Nucleus accumbens (tissue), 56 donors: ENCODE data around the gene EFHB.
"Not testable (repeated sequence)": the region's sequence is repeated elsewhere in the genome, so short reads cannot be mapped to it uniquely, and the experiment has no call there.

Experiments used
- DNase-seq, 56 donors: peaks; one replicate each; lab custom pipeline; 2025; lab: John Stamatoyannopoulos, UW

EFHB gene, protein sequence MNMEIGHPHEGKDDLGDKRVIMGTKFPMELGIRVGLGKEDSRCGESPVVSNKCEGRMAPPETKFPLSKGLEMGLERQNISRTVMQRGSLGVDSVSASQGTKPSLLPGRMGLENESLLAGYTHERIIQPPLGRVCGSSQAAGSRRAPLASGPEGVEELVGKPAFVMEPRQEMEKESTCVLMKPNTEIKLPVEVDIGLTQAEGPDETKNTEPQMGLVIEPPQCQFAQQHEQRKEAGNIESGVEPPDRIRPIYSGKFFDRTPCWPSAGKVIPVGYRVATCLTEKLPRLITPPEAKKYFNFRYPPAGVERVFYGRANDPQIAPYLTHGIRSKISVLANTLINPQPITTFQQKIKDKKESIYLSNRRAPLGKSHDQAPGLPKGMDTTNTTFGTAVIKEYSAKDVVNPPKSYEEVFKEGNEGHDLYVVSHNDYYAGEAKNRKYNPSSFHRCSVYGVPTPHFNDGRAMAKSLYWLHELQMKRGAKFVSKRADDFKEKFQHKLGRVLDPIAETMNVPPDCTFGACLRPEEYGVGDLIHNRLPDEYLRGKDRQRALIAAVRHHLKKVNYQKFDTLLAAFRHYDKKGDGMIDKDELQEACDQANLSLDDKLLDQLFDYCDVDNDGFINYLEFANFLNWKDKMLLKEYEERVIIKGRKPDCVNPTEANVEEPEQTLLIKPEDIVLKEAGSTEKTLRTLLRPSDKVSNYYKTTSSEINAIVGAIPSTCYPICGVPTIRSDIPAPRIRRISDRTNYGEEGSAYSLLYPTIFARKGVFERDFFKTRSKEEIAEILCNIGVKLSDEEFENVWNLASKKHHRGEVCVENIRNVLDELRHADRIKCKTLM

DNA sequence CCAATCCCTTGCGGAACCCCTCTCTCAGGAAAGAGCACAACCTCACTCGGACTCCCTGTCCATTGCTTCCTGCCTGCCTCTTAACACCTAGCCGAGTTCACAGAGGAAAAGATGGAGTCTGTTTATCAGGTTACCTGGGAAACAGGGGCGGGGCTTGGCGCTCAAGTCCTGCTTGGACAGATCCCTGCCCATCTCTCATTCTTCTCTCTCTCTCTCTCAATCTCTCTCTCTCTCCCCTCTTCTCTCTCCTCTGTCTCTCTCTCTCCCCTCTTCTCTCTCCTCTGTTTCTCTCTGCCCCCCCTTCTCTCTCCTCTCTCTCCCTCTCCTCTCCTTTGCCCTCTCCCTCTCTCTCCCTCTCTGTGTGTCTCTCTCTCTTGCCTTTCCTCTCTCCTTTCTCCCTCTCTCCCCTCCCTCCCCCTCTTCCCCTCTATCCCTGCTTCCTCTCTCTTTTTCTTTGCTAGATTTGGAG lies at the start of gene EFHB:
EFHB (minus strand) TSS at position 120 of the 469 bp plus-strand sequence. CDS start 199 bp downstream, outside the sequence.
- DNase-seq, result no peak

DNA sequence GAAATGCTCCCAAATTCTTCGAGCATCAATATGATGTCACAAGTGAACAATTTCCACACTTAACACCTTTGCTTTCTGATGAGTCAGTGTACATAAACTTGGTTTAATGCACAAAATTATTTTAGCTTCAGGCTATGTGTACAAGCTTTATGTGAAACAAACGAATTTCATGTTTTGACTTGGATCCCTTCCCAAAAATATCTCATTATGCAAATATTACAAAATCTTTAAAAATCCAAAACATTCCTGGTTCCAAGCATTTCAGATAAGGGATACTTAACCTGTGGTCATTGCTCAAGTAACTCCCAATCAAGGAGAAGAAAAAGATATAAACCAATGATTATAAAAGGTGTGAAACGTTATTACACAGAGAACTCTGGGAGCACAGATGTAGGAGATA lies 38.0 kb upstream of the EFHB start:
- no peak for DNase-seq

DNA sequence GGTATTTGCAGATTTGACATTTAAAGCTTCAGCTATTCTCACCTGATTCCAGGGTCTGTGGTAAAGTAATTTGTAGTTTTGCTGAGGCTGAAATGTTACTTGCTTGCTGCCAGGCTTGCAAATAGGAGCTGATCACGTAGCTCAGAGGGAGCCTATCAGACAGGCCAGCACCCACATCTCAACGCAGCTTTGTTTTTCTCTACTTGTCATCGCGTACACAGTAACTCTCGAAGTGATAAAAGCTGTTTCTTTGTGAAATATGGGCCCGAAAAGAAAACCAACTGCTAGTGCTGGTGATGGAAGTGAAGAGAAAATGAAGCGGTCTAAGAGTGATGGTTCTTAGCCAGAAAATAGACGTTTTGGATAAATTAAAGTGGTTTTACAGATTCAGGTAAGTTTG lies 36.3 kb upstream of the EFHB start:
- DNase-seq, result no peak

DNA sequence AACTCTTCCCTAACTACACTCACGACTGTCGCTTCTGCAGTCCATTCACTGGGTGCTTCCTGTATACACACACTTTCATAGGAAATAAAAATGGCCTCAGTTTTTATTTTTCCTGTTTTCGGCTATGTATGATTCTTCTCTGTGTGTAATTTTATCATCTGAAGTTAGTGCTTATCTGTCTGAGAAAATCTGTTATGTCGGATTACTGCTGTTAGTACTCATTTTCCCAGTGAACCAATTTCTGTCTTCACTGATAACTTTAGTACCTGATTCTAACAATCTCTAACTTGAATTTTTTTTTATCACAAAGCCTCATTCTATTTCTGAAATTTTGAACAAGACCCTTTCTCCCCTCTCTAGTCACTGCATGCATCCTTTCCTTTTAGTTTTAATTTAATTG lies 33.8 kb upstream of the EFHB start:
- DNase-seq, result no peak

DNA sequence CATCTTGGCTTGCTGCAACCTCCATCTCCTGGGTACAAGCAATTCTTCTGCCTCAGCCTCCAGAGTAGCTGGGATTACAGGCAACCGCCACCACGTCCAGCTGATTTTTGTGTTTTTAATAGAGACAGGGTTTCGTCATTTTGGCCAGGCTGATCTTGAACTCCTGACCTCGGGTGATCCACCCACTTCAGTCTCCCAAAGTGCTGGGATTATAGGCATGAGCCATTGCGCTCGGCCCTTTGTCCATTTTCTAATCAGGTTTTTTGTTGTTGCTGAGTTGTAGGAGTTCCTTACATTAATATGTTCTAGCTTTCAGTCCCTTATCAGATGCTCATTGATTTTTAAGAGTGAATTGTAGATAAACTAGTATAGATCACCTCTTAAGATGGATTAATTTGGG lies 33.2 kb upstream of the EFHB start:
- DNase-seq, result no peak

DNA sequence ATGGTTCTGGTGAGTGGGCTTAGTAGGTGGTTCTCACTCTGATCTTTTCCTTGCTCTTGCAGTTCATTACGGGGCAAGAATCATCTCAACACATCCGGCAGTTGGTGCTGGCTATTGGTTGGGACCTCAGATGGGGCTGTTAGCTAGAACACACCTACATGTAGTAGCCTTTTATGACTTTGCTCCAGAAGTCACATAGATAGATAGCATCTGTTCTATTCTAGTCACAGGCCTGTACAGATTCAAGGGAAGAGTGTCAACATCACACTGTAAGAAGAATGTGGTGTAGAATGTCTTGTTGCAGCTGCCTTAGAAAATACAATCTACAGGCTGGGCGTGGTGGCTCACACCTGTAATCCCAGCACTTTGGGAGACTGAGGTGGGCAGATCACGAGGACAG lies 27.9 kb upstream of the EFHB start:
- DNase-seq, result no peak

DNA sequence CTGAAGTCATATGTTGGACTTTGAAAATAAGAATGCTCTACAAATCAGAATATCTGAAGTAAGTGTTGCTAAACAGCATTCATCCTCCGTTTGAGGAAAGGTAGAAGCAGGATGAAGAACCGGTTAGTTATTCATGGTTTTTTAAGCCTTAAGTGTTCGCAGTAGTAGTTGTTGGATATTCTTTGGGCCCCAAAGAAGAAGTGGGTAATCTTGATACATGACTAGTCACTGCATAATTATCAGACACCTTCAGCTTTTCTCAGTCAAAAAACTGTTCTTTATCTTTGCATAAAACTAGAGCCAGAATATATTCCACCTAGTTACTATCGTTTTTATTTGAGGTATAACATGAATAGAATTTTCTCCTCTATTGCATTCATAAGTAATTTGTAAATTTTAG lies 26.7 kb upstream of the EFHB start:
- DNase-seq, result no peak

DNA sequence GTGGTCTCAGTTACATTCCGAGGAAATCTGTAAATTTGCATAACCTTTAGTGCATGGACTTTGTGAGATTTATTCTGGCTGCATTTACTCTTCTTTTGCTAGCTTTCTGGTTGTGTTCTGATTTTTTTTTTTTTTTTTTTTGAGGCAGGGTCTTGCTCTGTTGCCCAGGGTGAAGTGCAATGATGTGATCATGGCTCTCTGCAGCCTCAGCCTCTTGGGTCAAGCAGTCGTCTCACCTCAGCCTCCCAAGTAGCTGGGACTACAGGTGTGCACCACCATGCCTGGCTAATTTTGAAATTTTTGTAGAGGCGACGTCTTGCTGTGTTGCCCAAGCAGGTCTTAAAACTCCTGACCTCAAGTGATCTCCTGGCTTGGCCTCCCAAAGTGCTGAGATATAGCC lies 25.5 kb upstream of the EFHB start:
- no peak for DNase-seq

DNA sequence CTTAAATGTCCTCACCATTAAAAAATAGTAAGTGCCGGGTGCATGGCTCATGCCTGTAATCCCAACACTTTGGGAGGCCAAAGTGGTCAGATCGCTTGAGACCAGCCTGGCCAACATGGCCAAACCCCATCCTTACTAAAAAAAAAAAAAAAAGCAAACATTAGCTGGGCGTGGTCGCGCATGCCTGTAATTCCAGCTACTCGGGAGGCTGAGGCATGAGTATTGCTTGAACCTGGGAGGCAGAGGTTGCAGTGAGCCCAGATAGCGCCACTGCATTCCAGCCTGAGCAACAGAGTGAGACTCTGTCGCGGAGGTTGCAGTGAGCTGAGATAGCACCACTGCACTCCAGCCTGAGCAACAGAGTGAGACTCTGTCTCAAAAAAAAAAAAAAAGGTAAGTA lies 23.3 kb upstream of the EFHB start:
- DNase-seq, result not testable (repeated sequence)

DNA sequence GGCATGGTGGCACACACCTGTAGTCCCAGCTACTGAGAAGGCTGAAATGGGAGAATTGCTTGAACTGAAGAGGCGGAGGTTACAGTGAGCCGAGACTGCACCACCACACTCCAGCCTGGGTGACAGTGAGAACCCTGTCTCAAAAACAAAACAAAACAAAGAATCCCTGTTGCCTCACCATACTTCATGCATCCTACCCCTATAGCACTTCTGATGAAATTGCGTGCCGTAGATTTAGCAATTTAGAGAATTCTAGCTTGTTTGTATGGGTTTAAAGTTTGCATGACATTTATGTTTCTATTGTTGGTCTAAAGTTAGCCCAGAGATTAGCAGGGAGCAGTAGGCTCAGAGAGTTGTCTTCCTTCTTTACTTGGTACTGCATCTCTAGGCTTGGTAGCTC lies 20.7 kb upstream of the EFHB start:
- no peak for DNase-seq

DNA sequence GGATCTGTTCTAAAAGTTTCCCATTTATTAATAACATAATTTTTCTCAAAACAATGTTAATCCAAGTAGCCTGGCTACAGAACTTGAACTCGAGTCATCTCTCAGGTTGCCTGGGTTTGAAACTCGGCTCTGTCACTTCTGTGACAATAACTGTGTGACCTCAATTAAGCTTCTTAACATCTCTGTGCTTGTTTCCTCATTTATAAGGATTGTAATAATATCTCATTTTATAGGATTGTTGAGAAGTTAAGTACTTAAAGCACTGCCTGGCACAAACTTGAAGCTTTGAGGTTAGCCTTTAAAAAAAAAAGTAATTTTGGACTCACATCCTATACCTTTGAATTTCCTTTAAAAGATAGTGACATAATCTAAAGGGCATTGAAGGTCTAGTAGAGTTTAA lies 16.3 kb upstream of the EFHB start:
- DNase-seq, result no peak

DNA sequence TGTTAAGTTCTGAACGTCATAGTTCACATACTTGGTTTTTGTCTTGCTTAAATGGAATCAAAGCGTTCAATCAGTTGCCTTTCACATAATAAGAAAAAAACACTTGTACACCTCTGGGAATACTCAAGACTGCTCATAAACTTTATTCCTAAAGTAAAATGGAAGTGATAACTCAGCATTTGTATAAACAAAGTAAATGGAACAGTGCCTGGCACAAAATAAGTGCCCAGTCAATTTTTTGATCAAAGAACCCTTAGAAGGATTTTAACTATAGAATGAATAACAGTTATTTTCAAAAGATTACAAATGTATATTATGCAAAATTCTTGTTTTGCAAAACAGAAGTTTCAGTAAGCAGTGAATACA lies 14.2 kb upstream of the EFHB start:
- no peak for DNase-seq

DNA sequence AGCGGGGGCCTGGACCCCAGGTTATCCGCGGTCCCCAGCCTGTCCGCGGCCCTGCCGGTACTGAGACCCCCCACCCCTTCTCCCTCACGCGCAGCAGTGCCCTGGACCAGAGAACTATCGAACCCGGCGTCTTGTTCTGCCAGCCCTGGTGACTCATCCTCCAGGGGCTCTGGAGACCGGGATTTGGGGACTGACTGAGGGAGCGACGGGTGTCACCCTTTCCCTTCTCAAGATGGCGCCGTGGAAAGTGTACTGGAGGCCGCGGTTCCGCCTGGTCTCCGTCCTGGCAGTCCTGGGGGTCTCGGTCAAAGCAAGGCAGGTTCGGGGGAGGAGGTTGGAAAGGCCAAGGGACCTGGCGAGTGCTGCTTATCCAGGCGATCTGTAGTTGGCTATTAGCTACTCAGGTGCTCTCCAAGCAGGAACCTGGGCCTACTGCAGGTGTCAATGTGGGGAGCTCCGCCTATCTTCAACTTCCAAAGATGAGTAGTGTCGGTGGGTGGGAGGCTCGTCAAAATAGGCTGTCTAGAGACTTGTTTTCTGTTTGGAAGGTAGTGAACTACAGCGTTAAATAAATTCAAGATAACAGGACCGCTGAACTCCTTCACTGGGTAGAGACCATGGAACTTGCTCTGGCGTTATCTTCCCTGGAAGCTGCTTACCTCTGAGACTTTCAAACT lies 13.7 kb upstream of the EFHB start:
- peak in 49 of 56 donors; percentile 25 to 76 (median 54) for DNase-seq

DNA sequence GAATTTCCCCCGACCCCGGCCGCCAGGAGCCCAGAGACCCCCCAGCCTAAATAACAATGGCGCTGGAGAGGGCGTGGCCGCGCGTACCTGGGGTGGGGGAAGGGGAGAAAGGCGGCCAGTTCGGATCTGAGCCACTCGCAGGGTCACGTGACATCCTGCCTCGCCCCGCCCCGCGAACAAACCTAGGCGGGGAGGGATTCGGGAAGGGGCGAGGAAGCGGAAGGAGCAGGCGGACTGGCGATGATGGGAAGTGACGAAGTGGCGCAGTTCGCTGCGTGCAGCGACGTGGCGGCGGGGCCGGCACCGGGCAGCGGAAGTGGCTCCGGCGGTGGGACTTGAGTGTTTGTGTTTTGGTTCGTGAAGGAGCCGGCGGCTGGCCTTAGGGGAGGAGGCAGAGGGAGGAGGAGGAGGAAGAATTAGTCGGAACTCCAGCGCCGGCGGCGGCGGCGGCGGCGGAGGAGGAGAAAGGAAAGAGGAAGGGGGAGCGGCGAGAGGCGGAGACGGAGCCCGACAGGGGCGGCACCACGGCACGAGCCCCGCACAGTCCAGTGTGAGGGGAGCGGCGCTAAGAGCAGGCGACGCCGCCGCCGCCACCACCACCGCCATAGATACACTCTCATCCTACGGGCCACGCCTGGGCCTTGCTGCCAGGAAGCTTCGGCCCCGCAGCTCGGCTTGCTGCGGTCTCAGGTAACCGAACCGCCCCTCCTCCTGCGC lies 13.0 kb upstream of the EFHB start, which contains the start of gene RAB5A:
RAB5A (plus strand) TSS at position 266 of the 717 bp plus-strand sequence. CDS start 3,802 bp downstream, outside the sequence.
- DNase-seq, result peak; percentile 68 to 97 (median 92)

DNA sequence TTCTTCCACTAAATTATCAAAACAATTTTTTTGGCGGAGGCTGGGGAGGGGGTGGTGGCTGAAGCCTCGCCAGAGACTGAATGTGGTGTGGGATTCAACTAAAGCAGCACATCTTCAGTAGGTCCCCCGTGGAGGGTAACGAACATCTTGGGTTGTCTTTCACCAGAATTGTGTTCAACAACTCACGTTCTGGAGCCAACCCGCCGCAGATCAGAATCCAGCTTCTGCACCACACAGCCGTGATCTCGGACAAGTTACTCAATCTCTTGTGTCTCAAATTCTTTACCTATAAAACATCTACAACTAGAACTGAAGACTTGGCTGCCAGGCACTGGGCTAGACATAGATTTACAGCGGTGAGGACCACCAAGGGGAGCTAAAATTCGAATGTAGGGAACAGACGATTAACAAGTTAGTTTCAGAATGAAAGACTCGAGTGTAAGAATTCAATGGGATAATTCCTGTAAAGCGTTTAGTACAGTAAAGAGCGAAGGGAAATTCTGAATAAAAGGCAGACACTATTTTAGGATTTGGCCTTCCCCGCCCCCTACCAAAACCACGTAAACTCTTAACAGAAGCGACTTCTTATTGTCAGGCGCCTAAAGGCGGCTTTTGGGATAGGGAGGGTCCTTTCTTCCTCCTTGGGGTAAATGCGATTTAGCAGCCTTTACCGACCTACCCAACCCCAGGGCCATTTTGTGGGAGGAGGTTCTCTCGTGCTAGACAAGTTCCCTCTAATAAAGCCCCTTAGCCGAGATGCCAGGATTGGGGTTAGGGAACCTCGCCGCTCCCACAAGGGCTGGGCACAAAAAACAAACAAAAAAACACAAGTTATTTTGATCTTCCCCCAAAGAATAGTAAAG lies 12.2 kb upstream of the EFHB start:
- DNase-seq, result peak in 6 of 56 donors; percentile 14 to 56 (median 40)

DNA sequence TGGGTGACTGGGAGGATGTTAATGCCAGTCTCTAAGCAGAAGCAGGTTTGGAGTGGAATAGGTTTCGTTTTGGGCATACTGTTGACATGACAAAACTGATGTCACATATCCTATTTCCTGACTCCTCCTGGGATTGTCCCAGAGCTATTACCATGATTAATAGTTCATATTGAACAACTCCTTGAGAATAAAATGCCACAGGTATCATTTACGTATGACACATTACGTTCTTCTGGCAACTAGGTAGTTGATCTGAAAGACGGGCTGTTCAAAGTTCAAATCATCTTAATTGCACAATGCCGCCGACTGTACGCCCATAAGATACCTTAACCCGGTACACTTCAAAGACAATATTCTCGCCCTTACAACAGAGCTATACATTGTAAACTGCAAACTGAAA lies 11.5 kb upstream of the EFHB start:
- no peak for DNase-seq

DNA sequence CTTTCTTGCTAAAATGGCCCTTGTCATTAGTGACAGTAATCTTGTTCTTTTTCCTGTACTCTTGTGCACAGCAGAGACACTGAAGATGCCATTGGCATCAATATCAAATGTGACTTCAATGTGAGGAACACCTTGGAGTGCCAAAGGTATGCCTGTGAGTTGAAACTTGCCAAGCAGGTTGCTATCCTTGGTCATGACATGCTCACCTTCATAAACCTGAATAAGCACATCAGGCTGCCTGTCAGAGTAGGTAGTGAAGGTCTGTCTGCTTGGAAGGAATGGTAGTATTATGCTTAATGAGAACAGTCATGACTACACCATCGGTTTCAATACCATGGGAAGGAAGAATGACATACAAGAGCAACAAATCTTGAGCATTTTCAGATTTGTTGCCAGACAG lies 6.6 kb upstream of the EFHB start:
- no peak for DNase-seq

DNA sequence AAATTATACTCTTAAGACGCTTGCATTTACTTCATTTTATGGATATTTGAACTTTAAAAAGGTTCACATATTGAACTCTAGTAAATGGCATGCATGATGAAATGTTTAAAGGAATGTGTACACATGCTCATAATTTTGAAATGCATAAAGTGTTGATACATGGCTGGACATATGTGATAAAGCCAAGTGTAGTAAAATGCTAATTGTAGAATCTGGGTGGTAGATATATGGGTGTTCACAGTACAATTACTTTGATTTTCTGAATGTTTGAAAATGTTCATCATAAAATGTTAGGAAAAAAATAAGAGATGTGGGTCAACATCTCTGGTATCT lies 4.2 kb upstream of the EFHB start:
- DNase-seq, result no peak

DNA sequence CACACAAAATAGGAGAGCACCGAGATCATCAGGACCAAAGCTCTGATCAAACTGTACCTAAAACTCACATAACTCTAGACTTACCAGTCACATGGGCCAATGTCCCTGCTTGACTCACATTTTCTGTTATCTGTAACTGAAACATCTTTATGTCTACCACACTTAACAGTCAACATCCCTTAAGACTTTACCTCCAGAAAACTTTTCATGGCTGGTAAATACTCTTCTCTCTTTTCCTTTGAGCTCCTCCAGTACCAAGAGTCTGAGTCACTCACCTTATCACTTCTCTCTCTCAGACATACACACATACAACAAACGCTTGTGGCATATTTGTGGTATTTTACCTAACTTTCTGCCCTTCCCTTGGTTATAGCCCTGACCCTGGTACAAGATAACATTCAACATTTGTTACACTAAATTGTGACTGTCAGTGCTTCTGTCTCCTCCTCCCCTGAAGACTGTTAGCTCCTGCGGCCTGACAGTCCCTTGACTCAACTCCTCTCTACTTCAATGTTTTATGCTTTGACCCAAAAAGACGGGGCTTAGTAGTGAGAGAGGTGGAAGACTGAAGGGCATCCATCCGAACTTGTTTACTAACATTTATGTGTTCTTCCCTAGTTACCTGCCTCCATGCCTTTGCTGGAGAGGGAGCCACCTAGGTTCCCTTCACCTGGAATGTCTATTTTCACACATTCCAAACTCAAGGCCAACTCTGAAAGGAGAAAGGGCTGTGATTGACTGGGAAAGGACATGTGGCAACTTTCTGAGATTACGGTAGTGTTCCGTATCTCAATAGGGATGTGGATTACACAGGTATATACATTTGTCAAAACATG lies 3.7 kb upstream of the EFHB start:
- no peak for DNase-seq
